Type B pancreatic cell (in vitro differentiated cells): ENCODE data around the gene TMEM86A. TPM values are rescaled to one million over a fixed set of nuclear protein-coding genes. Genes with fewer than 3 reads are reported as not detected.
"Not testable (repeated sequence)": the region's sequence is repeated elsewhere in the genome, so short reads cannot be mapped to it uniquely, and the experiment has no call there.

Source experiments
- DNase-seq: peaks from one replicate; pipeline ENCODE4 v3.0.0; 2021; ENCODE audit warnings: mixed read lengths; ENCODE audit not compliant: unreplicated experiment; ENCODE audit errors: extremely low spot score
- H3K27ac Mint-ChIP-seq: 2 replicates; pipeline ENCODE4 v1.8.0; 2021; ENCODE audit warnings: mild to moderate bottlenecking, mixed read lengths
- H3K27me3 Mint-ChIP-seq: 2 replicates; pipeline ENCODE4 v1.8.0; 2021; ENCODE audit warnings: mixed read lengths
- H3K36me3 Mint-ChIP-seq: 2 replicates; pipeline ENCODE4 v1.8.0; 2021; ENCODE audit warnings: mixed read lengths
- H3K4me1 Mint-ChIP-seq: one replicate; pipeline ENCODE4 v1.8.0; 2021; ENCODE audit warnings: mixed read lengths; ENCODE audit not compliant: unreplicated experiment
- H3K4me3 Mint-ChIP-seq: 2 replicates; pipeline ENCODE4 v1.8.0; 2021; ENCODE audit warnings: mild to moderate bottlenecking, mixed read lengths
- H3K9me3 Mint-ChIP-seq: 2 replicates; pipeline ENCODE4 v1.8.0; 2021; ENCODE audit warnings: mixed read lengths
- total RNA-seq: library from RNA; stranded (reverse); gene quantifications from 2 replicates; pipeline ENCODE4 v1.2.1, GENCODE V29; 2021; ENCODE audit warnings: low replicate concordance
- TF ChIP-seq, protein P1 (sequence below): fragments of 200-600 bp; sonication (generic); conservative IDR thresholded peaks from 2 replicates; pipeline ENCODE4 v1.5.0; 2021; ENCODE audit warnings: antibody characterized with exemption, mild to moderate bottlenecking

TMEM86A gene
- total RNA-seq, 1 donor from 2014 or later, result 6.5 TPM

DNA sequence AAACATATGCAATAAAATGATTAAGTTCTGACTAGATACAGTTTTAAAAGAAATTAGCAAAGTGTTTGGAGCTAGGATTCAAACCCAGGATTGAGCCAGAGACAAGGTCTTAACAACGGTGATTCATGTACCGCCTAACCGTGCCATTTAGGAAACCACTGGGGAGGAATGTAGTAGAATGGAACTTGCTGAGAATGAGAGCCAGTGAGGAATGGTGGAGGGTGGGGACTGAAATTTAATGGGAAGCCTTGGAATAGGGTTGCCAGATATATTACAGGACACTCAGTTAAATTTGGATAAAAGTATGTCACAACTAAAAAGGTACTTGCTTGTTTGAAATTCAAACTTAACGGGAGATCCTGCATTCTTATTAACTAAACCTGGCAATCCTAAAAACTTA lies 30.4 kb upstream of the TMEM86A start:
- no peaks in the 10 kb centered on the region for H3K36me3 Mint-ChIP-seq
- TF ChIP-seq, protein P1, sequence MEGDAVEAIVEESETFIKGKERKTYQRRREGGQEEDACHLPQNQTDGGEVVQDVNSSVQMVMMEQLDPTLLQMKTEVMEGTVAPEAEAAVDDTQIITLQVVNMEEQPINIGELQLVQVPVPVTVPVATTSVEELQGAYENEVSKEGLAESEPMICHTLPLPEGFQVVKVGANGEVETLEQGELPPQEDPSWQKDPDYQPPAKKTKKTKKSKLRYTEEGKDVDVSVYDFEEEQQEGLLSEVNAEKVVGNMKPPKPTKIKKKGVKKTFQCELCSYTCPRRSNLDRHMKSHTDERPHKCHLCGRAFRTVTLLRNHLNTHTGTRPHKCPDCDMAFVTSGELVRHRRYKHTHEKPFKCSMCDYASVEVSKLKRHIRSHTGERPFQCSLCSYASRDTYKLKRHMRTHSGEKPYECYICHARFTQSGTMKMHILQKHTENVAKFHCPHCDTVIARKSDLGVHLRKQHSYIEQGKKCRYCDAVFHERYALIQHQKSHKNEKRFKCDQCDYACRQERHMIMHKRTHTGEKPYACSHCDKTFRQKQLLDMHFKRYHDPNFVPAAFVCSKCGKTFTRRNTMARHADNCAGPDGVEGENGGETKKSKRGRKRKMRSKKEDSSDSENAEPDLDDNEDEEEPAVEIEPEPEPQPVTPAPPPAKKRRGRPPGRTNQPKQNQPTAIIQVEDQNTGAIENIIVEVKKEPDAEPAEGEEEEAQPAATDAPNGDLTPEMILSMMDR, result no peak
- no peak overlapping the region for H3K27ac Mint-ChIP-seq
- no peak overlapping the region for H3K4me3 Mint-ChIP-seq
- peaks cover 13% of the 10 kb centered on the region for H3K27me3 Mint-ChIP-seq
- H3K9me3 Mint-ChIP-seq, result peaks cover 5% of the 10 kb centered on the region
- peaks cover 8% of the 10 kb centered on the region for H3K4me1 Mint-ChIP-seq
- no peak for DNase-seq

DNA sequence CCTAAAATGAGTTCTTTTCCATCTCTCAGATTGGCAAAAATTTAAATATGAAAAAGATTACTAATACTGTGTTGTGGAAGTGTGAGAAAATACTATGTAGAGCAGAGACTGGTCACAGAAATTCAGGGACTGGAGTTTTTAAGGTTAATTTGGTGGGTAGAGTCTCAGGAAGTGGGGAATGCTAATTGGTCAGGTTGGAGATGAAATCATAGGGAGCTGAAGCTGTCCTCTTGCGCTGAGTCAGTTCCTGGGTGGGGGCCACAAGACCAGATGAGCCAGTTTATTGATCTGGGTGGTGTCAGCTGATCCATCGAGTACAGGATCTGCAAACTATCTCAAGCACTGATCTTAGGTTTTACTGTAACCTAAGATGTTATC lies 29.4 kb upstream of the TMEM86A start:
- H3K9me3 Mint-ChIP-seq, result peaks cover 5% of the 10 kb centered on the region
- peak overlapping the region; percentile 30 for H3K4me3 Mint-ChIP-seq
- peak overlapping the region; percentile 76 for H3K27ac Mint-ChIP-seq
- TF ChIP-seq, protein P1, result no peak
- peaks cover 8% of the 10 kb centered on the region for H3K4me1 Mint-ChIP-seq
- H3K27me3 Mint-ChIP-seq, result peaks cover 13% of the 10 kb centered on the region
- no peaks in the 10 kb centered on the region for H3K36me3 Mint-ChIP-seq
- no peak for DNase-seq

DNA sequence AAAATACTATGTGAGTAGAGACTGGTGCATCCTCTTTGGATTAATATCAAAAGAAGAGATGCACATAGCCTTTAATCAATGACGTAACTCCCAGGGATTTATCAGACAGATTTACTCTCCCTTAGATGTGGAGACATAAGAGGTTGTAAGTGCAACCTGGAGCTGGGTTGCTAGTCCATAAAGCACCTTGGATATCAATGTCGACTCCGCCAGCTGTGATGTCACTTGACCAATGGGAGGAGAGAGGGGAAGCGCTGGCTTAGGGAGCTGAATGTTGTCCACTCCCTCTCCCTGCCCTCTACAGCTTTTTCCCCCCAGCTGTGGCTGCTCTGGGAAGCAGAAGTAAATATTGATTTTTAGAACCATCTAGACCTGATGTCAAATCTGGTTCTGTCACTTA lies 28.9 kb upstream of the TMEM86A start:
- DNase-seq, result no peak
- H3K27ac Mint-ChIP-seq, result no peak overlapping the region
- H3K9me3 Mint-ChIP-seq, result peaks cover 5% of the 10 kb centered on the region
- peaks cover 13% of the 10 kb centered on the region for H3K27me3 Mint-ChIP-seq
- H3K4me3 Mint-ChIP-seq, result no peak overlapping the region
- H3K36me3 Mint-ChIP-seq, result no peaks in the 10 kb centered on the region
- H3K4me1 Mint-ChIP-seq, result peaks cover 8% of the 10 kb centered on the region
- TF ChIP-seq, protein P1, result no peak

DNA sequence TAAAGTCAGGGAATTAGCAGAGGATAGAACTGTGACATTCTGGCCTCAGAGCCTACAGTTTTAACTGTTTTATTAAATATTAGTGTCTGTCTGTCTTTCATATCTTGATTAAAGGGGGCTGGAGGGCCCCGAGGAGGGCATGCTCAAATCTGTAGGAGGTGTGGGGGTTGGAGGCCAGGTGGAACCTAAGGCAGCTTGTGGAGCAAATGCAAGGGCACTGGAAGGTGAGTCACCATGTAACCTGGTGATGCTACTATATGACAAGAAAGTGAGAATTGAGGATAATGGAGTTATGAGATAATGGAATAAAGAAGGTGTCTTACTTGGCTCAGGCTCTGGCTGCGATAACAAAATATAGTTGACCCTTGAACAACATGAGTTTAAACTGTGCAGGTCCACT lies 27.3 kb upstream of the TMEM86A start:
- no peak for DNase-seq
- TF ChIP-seq, protein P1, result no peak
- Mint-ChIP-seq H3K36me3 (no peaks in the 10 kb centered on the region), H3K27me3 (peaks cover 7% of the 10 kb centered on the region), H3K4me3 (no peak overlapping the region), H3K27ac (no peak overlapping the region), H3K4me1 (peaks cover 8% of the 10 kb centered on the region), H3K9me3 (peaks cover 5% of the 10 kb centered on the region)

DNA sequence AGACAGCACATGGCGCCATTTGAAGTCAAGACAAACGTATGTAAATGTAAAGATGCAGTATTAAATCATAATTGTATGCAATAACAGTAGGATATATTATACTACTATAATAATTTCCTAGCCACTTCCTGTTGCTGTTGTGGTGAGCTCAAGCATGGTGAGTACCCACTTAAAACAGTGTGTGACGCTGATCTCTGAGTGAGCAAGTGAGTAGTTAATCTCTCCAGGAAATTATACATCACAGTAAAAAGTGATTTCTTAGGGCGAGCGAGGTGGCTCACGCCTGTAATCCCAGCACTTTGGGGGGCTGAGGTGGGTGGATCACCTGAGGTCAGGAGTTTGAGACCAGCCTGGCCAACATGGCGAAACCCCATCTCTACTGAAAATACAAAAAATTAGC lies 26.4 kb upstream of the TMEM86A start:
- not testable (repeated sequence) for H3K4me3 Mint-ChIP-seq, H3K4me1 Mint-ChIP-seq, H3K27me3 Mint-ChIP-seq, H3K9me3 Mint-ChIP-seq, DNase-seq, H3K27ac Mint-ChIP-seq, H3K36me3 Mint-ChIP-seq

DNA sequence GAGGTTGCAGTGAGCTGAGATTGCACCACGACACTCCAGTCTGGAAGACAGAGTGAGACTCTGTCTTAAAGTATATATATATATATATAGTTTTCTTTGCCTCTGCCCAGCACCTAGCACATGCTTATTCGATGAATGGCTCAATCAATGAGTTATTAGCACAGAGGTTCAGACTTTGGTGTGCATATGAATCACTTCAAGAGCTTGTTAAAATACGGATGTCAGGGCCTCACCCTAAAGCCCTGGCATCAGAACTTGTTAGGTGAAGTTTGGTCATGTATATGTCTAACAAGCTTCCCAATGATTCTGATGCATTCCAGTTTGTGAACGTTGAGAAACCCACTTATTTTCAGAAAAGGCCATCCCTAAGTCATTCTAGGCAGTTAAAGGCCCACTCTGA lies 21.8 kb upstream of the TMEM86A start:
- Mint-ChIP-seq H3K27me3 (no peaks in the 10 kb centered on the region), H3K4me1 (no peaks in the 10 kb centered on the region), H3K4me3 (no peak overlapping the region), H3K36me3 (no peaks in the 10 kb centered on the region), H3K9me3 (no peaks in the 10 kb centered on the region), H3K27ac (no peak overlapping the region)
- DNase-seq, result no peak
- TF ChIP-seq, protein P1, result no peak
